Neutrophil (primary cell): ENCODE data around the gene PXK.

Experiments used
- H3K27ac ChIP-seq: fragments of 200-600 bp; sonication (generic); 2 replicates; pipeline ENCODE4 v1.5.1; 2016; ENCODE audit warnings: mild to moderate bottlenecking, moderate library complexity
- H3K27me3 ChIP-seq: fragments of 200-600 bp; sonication (generic); 2 replicates; pipeline ENCODE4 v1.6.0; 2016; ENCODE audit warnings: mild to moderate bottlenecking
- H3K36me3 ChIP-seq: fragments of 200-600 bp; sonication (generic); 2 replicates; pipeline ENCODE4 v1.5.1; 2017
- H3K4me1 ChIP-seq, 2 experiments: fragments of 200-600 bp in 1 of 2; sonication (generic) in 1 of 2; 1 replicate in 1 of 2; 2 replicates in 1 of 2; pipeline versions ENCODE4 v1.5.1 to v1.6.1; 2013 to 2016; ENCODE audit warnings: low read depth in 1 of 2, low read length in 1 of 2, mild to moderate bottlenecking in 1 of 2, moderate library complexity in 1 of 2; ENCODE audit not compliant: control insufficient read depth in 1 of 2, insufficient read depth in 1 of 2
- H3K4me3 ChIP-seq, 2 experiments: fragments of 200-600 bp in 1 of 2; sonication (generic) in 1 of 2; 1 replicate in 1 of 2; 2 replicates in 1 of 2; pipeline ENCODE4 v1.5.1; 2013 to 2016; ENCODE audit warnings: low read depth in 1 of 2, low read length in 1 of 2, mild to moderate bottlenecking in 1 of 2, moderate library complexity in 1 of 2
- H3K9me3 ChIP-seq: fragments of 200-600 bp; sonication (generic); 2 replicates; pipeline ENCODE4 v1.5.1; 2016
- TF ChIP-seq, protein P1 (sequence below): fragments of 200-600 bp; sonication (generic); IDR thresholded peaks from 2 replicates; pipeline ENCODE4 v1.5.1; 2016; ENCODE audit warnings: antibody characterized with exemption

The PXK gene

DNA sequence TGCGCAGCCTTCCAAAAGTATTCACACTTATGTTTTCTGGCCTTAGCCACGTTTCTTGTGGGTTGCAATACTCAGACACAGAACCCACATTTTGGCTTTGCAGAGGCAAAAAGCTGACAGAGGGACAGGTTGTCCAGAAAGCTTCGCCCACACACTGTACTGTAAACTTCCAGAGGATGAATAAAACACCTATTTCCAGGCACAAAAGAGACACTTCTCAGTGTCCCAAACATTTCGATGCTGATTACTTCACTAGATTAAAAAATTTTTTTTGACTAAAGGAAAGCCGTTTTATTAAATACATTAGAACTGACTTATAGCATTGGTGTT, 131.2 kb downstream of the PXK start:
- peaks cover 0 to 4% of the 10 kb centered on the region in 2 experiments for H3K4me1 ChIP-seq
- TF ChIP-seq, protein P1, sequence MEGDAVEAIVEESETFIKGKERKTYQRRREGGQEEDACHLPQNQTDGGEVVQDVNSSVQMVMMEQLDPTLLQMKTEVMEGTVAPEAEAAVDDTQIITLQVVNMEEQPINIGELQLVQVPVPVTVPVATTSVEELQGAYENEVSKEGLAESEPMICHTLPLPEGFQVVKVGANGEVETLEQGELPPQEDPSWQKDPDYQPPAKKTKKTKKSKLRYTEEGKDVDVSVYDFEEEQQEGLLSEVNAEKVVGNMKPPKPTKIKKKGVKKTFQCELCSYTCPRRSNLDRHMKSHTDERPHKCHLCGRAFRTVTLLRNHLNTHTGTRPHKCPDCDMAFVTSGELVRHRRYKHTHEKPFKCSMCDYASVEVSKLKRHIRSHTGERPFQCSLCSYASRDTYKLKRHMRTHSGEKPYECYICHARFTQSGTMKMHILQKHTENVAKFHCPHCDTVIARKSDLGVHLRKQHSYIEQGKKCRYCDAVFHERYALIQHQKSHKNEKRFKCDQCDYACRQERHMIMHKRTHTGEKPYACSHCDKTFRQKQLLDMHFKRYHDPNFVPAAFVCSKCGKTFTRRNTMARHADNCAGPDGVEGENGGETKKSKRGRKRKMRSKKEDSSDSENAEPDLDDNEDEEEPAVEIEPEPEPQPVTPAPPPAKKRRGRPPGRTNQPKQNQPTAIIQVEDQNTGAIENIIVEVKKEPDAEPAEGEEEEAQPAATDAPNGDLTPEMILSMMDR: no peak
- H3K27me3 ChIP-seq: peaks cover 20% of the 10 kb centered on the region
- no peaks in the 10 kb centered on the region for H3K36me3 ChIP-seq
- H3K27ac ChIP-seq: no peak overlapping the region
- H3K9me3 ChIP-seq: no peaks in the 10 kb centered on the region
- H3K4me3 ChIP-seq: no peak overlapping the region

GRCh38 chr3:58464866-58465265, 132.2 kb downstream of the PXK start:
- Histone ChIP-seq H3K27ac (no peak overlapping the region), H3K4me1 (peaks cover 0 to 4% of the 10 kb centered on the region in 2 experiments), H3K36me3 (no peaks in the 10 kb centered on the region), H3K27me3 (peaks cover 20% of the 10 kb centered on the region), H3K9me3 (no peaks in the 10 kb centered on the region), H3K4me3 (no peak overlapping the region)
- TF ChIP-seq, protein P1: no peak

GRCh38 chr3:58466899-58467563, 134.3 kb downstream of the PXK start:
- Histone ChIP-seq H3K9me3 (no peaks in the 10 kb centered on the region), H3K36me3 (no peaks in the 10 kb centered on the region), H3K4me3 (no peak overlapping the region), H3K27me3 (peaks cover 30% of the 10 kb centered on the region), H3K27ac (no peak overlapping the region), H3K4me1 (peaks cover 0 to 8% of the 10 kb centered on the region in 2 experiments)
- TF ChIP-seq, protein P1: no peak

DNA sequence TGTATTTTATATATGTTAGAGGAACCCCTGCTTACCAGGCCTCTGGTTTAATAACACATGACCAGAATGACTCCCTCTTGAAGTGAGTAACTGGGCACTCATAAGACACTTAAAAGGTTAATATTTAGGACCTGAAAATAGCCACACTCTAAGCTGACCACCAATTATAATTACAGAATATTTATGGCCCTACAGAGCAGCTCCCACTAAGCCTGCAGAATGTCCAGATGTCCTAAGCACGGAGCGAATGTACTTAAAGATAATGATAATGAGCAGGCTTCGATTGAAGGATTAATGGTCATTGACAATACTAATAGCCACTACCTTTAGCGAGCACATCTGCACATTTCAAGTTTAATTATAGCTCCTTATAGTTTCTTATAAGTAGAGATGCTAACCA, 136.4 kb downstream of the PXK start:
- Histone ChIP-seq H3K4me3 (no peak overlapping the region), H3K4me1 (peaks cover 0 to 4% of the 10 kb centered on the region in 2 experiments), H3K27me3 (peaks cover 25% of the 10 kb centered on the region), H3K27ac (no peak overlapping the region), H3K36me3 (no peaks in the 10 kb centered on the region), H3K9me3 (no peaks in the 10 kb centered on the region)
- TF ChIP-seq, protein P1: no peak

- TF ChIP-seq, protein P1: no peak
- no peak overlapping the region for H3K27ac ChIP-seq
These were observed 137.8 kb downstream of the PXK start for GRCh38 chr3:58470363-58471024.

More at GRCh38 chr3:58470363-58471024, 137.8 kb downstream of the PXK start:
- Histone ChIP-seq H3K4me1 (peaks cover 0 to 4% of the 10 kb centered on the region in 2 experiments), H3K4me3 (no peak overlapping the region), H3K36me3 (no peaks in the 10 kb centered on the region), H3K27me3 (peaks cover 22% of the 10 kb centered on the region), H3K9me3 (no peaks in the 10 kb centered on the region)
